HG02884 (cell line): Measurements from ENCODE around the gene CHERP.

Source experiments
- ATAC-seq: cut with Tn5 transposase; IDR thresholded peaks from one replicate; pipeline ENCODE4 v1.9.1; 2021; ENCODE audit warnings: mild to moderate bottlenecking, moderate library complexity; ENCODE audit not compliant: unreplicated experiment

The CHERP gene, protein sequence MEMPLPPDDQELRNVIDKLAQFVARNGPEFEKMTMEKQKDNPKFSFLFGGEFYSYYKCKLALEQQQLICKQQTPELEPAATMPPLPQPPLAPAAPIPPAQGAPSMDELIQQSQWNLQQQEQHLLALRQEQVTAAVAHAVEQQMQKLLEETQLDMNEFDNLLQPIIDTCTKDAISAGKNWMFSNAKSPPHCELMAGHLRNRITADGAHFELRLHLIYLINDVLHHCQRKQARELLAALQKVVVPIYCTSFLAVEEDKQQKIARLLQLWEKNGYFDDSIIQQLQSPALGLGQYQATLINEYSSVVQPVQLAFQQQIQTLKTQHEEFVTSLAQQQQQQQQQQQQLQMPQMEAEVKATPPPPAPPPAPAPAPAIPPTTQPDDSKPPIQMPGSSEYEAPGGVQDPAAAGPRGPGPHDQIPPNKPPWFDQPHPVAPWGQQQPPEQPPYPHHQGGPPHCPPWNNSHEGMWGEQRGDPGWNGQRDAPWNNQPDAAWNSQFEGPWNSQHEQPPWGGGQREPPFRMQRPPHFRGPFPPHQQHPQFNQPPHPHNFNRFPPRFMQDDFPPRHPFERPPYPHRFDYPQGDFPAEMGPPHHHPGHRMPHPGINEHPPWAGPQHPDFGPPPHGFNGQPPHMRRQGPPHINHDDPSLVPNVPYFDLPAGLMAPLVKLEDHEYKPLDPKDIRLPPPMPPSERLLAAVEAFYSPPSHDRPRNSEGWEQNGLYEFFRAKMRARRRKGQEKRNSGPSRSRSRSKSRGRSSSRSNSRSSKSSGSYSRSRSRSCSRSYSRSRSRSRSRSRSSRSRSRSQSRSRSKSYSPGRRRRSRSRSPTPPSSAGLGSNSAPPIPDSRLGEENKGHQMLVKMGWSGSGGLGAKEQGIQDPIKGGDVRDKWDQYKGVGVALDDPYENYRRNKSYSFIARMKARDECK

DNA sequence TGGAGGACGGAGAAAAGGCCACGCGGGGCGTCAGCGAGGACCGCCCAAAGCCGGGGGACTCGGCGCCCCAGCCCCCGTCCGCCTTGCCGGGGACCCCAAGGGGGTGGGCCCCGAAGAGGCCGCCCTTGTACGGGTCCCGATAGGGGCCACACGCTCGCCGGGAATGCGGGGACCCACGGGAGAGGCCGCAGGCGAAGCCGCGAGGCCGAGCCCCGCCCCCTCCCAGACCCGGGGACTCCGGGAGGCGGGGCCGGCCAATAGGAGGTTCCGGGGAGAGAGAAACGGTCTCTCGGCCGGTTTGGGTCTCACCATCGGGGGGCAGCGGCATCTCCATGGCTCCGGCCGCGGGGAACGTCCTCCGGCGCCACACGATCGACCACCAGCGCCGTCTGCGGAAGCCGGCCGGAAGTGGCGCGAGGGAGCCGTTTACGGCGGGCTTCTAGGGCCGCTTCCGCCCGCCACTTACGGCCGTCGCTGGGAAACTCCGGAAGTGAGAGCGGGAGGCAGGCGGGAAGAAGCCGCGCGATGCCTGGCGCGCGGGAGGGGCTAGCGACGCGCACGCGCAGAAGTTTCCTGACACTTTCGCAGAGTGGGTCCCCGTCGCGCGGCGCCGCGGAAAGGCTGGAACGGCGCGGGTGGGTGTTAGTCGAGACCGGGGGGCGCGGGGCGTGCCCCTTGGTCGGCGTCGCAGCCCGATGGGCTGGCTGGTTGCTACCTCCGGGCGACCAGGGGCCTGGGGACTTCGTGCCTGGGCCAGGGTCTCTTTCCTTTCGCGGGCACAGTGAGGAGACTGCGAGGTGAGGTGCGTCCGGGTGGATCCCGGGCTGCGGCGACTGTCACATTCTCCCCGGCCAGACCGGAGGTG lies at the start of gene CHERP:
Gene CHERP, minus strand, starts transcription at position 393 of the 865 bp plus-strand sequence. Its CDS starts 59 bp downstream, at position 334.
- ATAC-seq = peak; percentile 70

DNA sequence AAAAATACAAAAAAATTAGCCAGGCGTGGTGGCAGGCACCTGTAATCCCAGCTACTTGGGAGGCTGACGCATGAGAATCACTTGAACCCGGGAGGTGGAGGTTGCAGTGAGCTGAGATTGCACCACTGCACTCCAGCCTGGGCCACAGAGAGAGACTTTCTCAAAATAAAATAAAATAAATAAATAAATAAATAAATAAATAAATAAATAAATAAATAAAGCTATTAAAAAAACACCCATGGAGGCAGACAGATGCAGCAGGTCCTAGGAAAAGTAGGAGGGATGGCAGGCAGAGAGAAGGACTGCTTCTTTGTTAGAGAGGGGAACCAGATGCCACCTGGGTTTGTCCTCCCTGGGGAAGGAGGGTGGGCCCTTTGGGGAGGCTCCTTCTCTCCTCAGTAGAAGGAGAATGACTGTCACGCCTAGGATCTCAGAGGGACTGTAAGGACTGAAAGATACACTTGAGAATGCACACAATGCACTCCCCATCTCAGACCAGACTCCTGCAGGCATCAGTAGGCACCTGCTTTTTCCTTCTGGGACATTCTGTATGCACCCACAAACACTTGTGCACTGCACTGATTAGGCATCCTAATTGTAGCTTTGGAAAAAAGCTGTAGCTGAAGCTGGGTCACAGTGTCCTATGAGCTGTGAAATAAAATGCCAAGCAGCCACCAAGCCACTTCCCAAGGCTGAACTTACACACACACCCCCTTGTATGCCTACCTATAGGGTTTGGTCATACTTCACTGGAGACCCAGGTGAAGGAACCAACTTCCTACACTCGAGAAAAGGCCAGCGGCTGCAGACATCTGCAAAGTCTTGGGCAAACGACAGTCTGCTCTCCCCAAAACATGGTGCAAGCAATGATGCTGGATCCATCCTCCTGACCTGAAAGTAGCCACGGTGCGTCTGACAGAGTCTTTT lies 48.9 kb upstream of the CHERP start:
- no peak for ATAC-seq

- ATAC-seq = no peak
Observed at GRCh38 chr19:16589917-16590316, 47.7 kb upstream of the CHERP start.

GRCh38 chr19:16588824-16589577 lies 46.8 kb upstream of the CHERP start:
- no peak for ATAC-seq

GRCh38 chr19:16587833-16588823 lies 45.9 kb upstream of the CHERP start:
- ATAC-seq = no peak

GRCh38 chr19:16586991-16587832 lies 45.0 kb upstream of the CHERP start:
- ATAC-seq = no peak

GRCh38 chr19:16586477-16586871 lies 44.2 kb upstream of the CHERP start:
- no peak for ATAC-seq

- ATAC-seq = no peak
Observed at GRCh38 chr19:16585808-16586476, 43.7 kb upstream of the CHERP start.

- ATAC-seq = no peak
Observed at GRCh38 chr19:16585094-16585801, 43.0 kb upstream of the CHERP start.

GRCh38 chr19:16584248-16585093 lies 42.2 kb upstream of the CHERP start:
- ATAC-seq = peak; percentile 44

DNA sequence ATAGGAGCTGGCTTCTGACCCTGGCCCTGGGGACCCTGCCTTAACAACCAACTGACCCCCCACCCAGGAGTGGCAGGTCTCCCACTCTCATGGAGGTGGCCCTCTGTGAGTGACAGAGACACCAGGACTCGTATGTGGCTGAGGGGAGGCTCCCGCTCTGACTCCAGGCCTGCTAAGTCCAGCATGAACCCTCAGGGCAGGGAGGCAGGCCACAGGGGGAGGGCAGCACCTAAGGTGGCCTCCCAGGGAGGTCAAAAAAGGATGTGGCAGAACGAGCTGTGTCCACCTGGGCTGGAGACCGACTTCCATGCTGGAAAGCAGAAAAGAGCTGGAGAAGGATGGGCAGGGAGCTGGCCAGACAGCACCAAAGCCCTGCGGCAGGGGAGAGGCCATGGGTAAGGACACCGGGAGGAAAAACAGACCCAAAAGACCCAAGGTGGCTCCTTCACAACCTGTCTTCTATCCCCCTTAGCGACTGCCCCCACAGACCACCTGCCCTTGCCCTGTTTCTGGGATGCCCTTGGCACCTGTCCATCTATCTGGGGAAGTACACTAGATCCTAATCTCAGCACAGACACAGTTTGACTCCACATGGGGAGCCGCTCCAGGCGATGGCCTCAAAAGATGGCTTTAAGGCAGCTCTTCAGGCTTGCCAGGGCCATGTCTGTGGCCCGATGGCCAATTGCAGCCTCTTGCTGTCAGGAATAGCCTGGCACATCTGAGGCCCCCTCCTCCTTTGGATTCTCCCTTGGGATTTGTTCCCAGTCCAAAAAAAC lies 40.4 kb upstream of the CHERP start:
- ATAC-seq = no peak

DNA sequence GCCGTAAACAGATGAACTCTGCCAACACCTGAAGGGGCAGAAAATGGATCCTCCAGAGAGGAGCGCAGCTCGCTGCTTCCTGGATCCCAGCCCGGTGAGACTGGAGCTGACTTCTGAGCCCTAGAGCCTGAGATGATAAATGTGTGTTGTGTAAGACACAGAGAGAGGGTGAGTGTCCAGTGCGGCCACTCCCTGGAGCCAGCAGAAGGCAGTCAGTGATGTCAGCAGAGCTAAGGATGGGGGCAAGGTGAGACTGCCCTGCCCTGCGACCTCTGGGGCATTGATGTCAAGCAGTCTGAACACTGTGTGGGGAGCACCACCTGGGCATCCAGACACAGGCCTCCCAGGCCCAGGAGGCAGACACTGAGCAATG lies 39.7 kb upstream of the CHERP start:
- no peak for ATAC-seq

DNA sequence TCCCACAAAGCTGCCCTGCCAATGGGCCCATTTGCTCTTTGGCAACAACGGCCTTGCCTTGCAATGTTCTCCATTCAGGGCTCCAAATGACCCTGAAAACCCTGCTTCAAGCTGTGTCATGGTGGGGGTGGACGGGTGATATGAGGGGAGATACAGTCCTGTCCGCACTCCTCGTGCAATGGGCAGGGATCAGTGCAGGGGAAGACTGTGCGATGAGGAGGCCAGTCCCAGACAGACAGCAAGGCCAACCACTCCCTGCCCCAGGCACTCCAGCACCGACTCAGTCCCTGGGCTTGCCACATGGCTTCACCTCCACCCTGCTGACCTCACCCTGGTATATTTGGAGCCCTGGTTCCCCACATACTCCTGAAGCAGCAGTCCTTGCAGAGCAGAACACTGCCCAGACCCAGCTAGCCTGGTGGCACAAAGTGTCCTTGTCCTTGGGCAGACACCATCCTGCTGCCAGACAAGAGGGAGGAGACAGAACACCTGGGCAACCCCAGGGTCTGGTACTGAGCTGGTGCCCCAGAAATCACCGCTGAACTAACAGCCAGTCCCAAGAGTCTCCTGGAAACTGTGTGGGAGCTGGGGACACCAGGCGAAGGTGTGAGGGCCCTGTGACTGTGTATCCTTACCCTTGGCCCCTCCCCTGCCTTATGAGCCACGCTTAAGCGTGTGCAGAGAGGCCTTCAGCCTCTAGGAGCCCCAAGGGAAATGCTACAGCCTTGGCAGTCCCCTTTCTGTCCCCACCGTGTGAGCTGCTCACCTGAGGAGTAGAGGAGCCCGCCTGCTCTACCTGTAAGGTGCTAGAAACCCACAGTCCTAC lies 39.1 kb upstream of the CHERP start:
- ATAC-seq = no peak
